Muscle of arm (tissue), 14 donors: ENCODE measurements around the gene SRGAP1. TPM values are rescaled to one million over a fixed set of nuclear protein-coding genes. Genes with fewer than 3 reads are reported as not detected.
A peak's percentile ranks its signal among the peaks of the same experiment; 100 is the strongest.

Experiments used
- DNase-seq: peaks from one replicate; pipeline ENCODE4 v3.0.0-alpha.2; 2013
- long read RNA-seq, 11 donors: transcript quantifications; one replicate each; lab custom pipeline, GENCODE V29; 2026
- polyA plus RNA-seq, 12 donors: library from polyadenylated mRNA; unstranded; fragments of 120-200 nt; gene quantifications; one replicate each; pipeline ENCODE4 v1.2.1, GENCODE V29; 2013; ENCODE audit not compliant: insufficient read length in 12 of 12

The SRGAP1 gene
- 10 to 100 TPM in 2 of 12 donors, 1 to 10 TPM in 9, not detected in 1; 5.1 to 23.3 (median 7.1) TPM for polyA plus RNA-seq
- long read RNA-seq, donor 1, partial matches to known transcripts: 20 of 22 reads
- long read RNA-seq, donor 1, other reads (novel, unspliced or antisense): 0 of 22 reads
- long read RNA-seq, donor 2: 0 reads
- long read RNA-seq, donor 3: 0 reads
- long read RNA-seq, donor 4, partial matches to known transcripts: 0 of 2 reads
- long read RNA-seq, donor 4, other reads (novel, unspliced or antisense): 0 of 2 reads
- long read RNA-seq, donor 5: 0 reads
- long read RNA-seq, donor 6, partial matches to known transcripts: 0 of 1 reads
- long read RNA-seq, donor 6, other reads (novel, unspliced or antisense): 0 of 1 reads
- long read RNA-seq, donor 7: 0 reads
- long read RNA-seq, donor 8, full-length matches to known transcripts: 2 of 2 reads
- long read RNA-seq, donor 8, partial matches to known transcripts: 0 of 2 reads
- long read RNA-seq, donor 8, other reads (novel, unspliced or antisense): 0 of 2 reads
- long read RNA-seq, donor 9, partial matches to known transcripts: 0 of 1 reads
- long read RNA-seq, donor 9, other reads (novel, unspliced or antisense): 0 of 1 reads
- long read RNA-seq, donor 10: 0 reads
- long read RNA-seq, donor 11: 0 reads

DNA sequence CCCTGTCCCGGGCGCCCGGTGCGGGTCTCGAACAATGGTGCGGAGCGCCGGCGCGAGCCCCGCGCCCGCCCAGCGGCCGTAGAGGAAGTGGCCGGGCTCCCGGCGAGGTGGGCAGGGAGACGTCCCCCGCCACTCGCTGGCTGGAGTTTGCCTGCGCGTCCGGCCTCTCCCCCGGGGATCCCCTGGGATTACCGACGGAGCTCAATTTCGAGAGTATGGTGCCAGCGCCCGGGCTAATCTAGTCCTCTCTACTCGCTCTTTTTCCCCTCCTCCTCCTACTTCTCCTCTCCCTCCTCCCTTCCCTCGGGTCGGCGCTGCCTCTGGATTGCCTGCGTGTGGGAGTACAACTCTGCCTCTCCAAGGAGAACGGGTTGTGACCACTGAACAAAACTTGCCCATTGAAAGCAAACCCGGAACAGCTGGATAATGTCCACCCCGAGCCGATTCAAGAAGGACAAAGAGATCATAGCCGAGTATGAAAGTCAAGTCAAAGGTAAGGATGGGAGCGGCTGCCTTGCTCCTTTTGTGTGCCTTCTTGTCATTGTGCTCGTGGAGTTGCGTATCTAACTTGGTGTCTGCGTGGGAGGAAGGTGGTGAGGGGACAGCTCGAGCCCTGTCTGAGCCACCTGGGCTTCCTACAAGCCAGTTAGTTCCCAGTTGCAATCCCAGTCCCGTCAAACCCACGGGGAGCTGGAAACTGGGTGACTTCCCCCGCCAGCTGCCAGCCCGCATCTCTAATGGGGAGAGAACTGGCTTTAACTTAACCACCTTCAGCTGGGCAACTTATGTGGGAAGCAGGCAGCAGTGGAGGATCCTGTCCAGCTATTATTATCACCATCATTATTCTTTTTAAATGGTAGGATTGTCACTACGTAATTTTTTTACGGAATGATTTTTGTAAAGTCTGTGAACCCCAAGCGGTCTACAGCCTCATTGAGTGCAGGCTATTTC, at the start of gene SRGAP1:
TSS of gene SRGAP1 (plus strand) at position 310 of the 951 bp plus-strand sequence. CDS start at position 427, 117 bp downstream.
- peak; percentile 76 for DNase-seq

DNA sequence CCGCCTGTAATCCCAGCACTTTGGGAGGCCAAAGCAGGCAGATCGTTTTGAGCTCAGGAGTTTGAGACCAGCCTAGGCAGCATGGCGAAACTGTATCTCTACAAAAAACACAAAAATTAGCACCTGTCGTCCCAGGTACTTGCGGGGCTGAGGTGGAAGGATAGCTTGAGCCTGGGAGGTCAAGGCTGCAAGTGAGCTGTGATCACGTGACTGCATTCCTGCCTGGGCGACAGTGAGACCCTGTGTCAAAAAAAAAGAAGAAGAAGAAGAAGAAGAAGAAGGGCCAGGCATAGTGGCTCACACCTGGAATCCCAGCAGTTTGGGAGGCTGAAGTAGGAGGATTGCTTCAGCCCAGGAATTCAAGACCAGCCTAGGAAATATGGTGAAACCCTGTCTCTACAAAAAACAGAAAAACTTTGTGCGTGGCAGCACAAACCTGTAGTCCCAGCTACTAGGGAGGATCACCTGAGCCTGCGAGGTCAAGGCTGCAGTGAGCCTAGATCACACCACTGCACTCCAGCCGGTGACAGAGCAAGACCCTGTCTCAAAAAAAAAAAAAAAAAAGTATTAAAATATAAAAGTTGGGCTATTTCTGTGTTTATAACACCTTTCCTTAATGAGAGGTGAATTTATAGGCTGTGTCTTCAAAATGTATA, 49.3 kb upstream of the SRGAP1 start:
- DNase-seq: no peak

DNA sequence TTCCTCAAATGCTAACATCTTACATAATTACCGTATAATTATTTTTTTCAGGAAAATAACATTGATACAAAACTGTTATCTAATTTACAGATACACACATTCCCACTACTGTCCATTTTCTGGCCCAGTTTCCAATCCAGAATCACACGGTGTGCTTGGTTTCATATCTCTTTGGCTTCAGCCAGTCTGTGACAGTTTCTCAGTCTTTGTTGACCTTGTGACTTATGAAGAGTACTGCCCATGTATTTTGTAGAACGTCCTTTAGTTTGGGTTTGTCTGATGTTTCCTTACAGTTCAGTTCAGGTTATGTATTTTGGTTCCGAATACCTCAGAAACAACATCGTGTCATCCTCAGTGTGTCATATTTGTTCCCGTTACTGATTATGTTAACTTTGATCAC, 48.6 kb upstream of the SRGAP1 start:
- no peak for DNase-seq

DNA sequence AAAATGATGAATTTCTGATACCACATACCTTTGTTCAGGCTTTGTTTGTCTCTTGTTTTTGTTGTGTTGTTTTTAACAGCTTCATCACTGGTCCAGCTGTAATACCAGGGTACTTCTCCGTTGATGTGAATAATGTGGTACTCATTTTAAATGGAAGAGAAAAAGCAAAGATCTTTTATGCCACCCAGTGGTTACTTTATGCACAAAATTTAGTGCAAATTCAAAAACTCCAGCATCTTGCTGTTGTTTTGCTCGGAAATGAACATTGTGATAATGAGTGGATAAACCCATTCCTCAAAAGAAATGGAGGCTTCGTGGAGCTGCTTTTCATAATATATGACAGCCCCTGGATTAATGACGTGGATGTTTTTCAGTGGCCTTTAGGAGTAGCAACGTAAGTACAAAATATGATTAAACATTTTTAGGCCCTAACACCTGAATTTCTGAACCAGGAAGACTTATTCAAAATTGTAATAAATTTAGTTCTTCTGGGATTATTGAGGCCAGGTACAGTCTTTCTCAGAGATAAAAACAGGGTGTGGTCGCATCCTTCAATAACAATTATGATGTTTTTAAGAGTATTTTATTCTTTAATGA, 42.4 kb upstream of the SRGAP1 start:
- DNase-seq: peak; percentile 20

DNA sequence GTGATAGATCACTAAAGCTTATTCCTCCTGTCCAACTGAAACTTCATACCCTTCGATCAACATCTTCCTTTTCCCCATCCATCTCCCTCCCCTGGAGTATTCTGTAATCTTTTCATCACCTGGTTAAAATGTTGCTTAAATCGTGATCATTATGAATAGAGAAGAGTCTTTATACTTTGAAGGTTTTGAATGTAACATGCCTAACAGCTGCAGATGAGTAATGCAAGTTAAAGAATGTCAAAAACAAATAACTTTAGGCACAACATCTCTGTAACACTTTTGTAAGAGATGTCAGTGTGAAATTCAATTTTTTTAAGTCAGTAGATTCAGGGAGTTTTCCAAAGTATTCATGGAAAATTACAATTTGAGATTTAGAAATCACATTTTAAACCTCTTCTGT, 39.8 kb upstream of the SRGAP1 start:
- DNase-seq: no peak

DNA sequence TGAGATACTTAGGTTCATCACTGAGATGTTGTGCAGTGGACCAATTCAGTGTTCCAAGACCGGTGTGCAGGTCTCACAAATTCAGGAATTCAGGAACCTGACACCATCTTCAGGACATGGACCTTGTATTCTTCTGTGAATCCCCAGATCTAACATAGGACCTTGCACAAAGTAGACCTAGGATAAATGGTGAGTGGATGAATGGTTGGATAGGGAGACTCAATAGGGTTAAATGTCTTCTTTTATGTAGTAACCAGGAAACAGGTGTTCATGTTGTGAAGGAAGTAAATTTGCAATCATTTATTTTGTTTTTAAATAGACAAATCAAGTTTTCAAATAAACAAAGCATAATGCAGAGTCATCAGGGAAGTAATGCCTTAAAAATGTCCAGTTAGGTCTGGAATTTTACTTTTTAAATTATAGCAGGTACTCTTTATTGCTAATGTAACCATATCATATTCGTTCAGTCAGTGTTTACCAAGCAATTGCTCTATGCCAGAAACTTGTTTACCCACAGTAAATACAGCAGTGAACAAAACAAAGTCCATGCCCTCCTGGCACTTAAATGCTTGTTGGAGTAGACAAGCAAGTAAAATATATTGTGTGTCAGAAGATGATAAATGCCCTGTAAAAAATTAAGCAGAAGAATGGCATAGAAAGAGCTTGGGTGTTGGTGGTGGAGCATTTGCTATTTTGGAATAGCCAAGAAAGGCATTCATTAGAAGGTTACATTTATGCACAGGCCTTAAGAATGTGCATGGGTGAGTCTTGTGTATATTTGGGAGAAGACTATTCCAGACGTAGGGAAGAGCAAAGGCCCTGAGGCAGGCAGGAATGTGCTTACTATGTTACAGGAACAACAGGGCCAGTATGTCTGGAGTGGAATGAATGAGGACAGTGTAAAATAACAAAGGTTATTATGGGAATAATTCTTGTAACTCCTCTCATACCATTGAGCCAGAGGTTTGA, 38.5 kb upstream of the SRGAP1 start:
- no peak for DNase-seq

DNA sequence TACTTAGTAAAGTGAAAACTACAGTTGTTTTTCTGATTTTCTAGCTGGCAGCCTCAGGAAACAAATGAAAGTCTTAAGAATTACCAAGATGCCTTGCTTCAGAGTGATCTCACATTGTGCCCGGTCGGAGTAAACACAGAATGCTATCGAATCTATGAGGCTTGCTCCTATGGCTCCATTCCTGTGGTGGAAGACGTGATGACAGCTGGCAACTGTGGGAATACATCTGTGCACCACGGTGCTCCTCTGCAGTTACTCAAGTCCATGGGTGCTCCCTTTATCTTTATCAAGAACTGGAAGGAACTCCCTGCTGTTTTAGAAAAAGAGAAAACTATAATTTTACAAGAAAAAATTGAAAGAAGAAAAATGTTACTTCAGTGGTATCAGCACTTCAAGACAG, 35.9 kb upstream of the SRGAP1 start:
- no peak for DNase-seq

DNA sequence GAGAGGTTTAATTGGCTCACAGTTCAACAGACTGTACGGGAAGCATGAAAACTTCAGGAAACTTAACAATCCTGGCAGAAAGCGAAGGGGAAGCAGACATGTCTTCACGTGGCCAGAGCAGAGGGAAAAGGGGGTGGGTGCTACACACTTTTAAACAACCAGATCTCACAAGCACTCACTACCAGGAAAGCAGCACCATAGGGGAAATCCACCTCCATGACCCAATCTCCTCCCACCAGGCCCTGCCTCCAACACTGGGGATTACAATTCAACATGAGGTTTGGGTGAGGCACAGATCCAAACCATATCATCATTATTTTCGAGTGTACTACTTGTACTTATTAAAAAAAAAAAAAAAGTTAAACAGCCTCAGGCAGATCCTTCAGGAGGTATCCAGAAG, 34.9 kb upstream of the SRGAP1 start:
- no peak for DNase-seq

DNA sequence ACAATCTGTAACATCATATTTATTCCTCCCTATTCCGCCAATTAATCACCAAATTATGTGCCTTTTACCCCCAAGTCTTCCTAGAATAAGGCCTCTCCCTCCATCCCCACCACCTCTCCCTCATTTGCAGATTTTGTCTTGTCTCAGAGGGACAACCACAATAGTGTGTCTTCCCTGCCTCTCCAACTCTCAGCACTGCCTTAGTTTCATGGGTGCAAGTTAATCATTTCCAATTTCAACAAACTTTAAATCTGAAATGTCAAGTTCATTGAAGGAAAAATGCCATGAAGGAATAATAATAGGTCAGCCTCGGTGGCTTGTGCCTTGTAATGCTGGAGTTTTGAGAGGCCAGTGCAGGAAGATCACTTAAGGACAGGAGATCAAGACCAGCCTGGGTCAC, 33.2 kb upstream of the SRGAP1 start:
- DNase-seq: no peak

DNA sequence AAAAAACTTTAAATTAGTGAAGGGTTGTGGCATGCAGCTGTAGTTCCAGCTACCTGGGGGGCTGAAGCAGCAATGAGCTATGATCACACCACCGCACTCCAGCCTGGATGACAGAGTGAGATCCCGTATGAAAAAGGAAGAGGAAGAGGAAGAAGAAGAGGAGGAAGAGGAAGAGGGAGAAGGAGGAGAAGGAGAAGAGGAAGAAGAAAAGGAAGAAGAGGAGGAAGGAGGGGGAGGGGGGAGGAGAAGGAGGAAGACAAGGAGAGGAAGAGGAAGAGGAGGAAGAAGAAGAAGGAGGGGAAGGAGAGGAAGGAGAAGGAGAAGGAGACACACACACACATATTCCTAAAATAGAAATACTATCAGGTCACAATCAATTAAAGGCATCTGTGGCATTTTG, 32.7 kb upstream of the SRGAP1 start:
- no peak for DNase-seq

DNA sequence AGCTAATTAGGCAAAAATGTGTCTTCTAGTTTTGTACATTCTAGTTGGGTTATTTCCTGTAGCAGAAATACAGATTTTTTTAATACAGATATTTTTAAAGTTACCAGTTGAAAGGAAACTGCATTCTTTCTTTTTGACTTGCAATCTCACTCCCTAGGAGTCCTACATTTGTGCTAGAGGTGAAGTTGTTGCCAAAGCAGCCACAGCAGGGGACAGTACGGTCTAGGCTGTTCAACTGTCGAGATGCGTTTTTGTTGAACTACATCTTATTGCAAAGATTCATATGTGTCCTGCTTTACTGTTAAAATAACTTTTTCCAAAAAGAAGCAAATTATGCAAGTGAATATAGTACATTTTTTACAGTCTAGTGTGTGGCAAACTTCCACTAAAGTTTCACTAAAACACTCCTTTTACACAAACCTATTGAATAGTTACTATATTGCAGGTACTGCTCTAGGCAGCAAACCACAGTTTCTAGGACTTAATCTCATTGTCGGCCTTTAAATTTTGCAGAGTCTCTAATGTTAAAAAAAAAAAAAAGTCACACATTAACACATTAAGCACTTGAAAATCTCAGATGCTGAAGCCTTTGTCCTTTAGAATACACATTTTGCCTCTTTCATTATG, 30.2 kb upstream of the SRGAP1 start:
- DNase-seq: no peak

DNA sequence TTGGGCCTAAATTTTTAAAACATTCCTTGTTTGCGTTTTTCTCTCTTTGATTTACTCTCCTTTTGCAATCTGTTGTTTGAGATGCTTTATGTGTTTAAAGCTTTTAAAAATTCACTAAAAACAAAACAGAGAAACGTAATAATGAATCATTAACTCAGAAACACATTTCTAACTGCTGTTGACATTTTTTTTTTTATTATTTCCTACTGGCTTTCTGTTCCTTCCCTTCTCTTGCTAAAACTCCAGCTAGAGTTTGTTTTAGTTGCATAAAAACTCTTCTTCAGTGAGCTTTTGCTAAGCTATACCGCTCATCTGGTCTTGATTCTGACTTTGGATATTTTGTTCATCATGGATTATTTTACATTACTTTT, 29.0 kb upstream of the SRGAP1 start:
- no peak for DNase-seq

DNA sequence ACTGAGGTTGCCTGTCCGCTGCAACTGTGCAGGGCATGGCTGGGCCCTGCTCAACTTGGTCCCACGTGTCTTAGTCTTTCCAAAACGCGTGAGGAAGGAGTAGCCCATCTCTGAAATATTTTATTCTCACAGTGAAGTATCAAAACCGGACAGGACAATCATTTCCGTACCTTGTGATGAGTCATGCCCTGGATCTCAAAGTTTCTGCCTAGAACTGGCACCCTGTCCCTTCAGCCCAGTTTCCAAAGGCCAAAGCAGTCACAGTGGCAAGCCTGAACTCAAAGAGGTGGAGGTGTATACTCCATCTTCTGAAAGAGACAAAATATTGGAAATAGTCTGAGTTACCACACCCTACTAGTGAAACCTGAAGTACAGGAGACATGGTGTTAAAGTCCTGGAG, 28.5 kb upstream of the SRGAP1 start:
- no peak for DNase-seq

DNA sequence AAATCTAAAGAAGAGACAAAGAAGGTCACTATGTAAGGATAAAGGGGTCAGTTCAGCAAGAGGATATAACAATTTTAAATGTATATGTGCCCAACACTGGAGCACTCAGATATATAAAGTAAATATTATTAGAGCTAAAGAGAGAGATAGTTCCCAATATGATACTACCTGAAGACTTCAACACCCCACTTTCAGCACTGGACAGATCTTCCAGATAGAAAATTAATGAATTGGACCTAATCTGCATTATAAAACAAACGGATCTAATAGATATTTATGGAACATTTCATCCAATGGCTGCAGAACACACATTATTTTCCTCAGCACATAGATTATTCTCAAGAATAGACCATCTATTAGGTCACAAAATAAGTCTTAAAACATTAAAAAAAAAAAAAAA, 24.1 kb upstream of the SRGAP1 start:
- no peak for DNase-seq

DNA sequence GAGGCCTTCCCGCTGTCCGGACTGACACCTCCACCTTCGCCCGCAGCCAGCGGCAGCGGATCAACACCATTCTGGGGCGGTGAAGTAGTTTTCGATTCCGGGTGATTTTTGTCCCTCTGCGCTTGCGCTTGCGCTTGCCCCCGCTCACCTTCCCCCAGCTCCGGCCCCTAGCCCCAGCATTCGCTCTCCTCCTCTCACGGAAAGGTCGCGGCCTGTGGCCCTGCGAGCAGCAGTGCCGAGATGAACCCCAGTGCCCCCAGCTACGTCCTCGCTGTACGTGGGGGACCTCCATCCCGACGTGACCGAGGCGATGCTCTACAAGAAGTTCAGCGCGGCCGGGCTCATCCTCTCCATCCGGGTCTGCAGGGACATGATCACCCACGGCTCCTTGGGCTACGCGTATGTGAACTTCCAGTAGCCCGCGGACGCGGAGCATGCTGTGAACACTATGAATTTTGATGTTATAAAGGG, 22.7 kb upstream of the SRGAP1 start:
- peak; percentile 27 for DNase-seq

DNA sequence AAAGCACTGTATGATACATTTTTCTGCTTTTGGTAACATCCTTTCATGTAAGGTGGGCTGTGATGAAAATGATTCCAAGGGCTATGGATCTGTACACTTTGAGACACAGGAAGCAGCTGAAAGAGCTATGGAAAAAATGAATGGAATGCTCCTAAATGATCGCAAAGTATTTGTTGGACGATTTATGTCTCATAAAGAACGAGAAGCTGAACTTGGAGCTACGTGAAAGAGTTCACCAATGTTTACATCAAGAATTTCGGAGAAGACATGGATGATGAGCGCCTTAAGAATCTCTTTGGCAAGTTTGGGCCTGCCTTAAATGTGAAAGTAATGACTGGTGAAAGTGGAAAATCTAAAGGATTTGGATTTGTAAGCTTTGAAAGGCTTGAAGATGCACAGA, 22.1 kb upstream of the SRGAP1 start:
- DNase-seq: no peak

DNA sequence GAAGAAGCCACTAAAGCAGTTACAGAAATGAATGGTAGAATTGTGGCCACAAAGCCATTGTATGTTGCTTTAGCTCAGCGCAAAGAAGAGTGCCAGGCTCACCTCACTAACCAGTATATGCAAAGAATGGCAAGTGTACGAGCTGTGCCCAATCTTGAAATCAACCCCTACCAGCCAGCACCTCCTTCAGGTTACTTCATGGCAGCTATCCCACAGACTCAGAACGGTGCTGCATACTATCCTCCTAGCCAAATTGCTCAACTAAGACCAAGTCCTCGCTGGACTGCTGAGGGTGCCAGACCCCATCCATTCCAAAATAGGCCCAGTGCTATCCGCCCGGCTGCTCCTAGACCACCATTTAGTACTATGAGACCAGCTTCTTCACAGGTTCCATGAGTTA, 21.5 kb upstream of the SRGAP1 start:
- DNase-seq: no peak

DNA sequence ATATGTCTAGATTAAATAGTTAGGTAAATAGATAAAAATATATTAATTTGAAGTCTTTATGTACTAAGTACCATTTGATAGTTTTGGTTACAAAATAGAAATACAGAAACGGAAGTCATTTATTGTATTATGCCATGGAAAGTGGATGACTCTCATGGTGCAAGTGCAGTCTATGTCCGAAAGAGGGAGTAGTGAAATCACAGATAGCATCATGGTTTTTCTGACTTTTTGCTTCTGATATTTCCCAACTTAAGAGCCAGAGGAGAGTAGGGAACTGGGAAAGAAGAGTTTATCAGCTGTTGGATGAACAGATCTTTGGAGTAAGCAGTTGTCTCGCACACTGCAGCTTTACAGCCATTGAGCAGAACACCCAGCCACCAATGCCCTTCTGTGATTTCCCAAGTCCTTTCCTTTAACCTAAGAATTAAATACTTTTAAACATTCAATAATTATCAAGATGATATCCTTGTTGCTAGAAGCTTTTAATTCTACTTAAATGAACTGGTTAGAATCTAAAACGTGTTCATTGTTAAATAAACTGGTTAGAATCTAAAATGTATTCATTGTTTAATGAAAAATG, 18.4 kb upstream of the SRGAP1 start:
- peak; percentile 47 for DNase-seq

DNA sequence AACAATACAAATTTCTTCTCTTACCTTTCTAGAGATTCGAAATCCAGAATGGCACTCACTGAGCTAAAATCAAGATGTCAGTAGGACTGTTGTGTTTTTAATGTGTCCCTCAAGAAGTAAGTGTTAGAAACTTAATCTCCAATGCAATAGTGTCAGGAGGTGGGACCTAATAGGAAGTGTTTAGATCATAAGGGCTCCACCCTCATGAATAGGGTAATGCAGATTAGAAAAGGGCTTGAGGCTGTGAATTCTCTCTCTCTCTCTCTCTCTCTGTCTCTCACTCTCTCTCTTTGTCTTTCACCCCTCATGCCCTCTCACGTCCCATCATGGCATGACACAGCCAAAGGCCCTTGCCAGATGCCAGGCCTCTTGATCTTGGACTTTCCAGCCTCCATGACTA, 15.6 kb upstream of the SRGAP1 start:
- DNase-seq: no peak
